Gastroesophageal sphincter (tissue), 3 donors: ENCODE measurements around the gene NFKBIA.

ENCODE experiments used
- CTCF ChIP-seq, 4 experiments: fragments of 200-600 bp in 2 of 4; fragments of 450-650 bp in 2 of 4; sonication (generic) in 1 of 4; IDR thresholded peaks; one replicate each; pipeline ENCODE4 v1.5.1; 2017 to 2019; ENCODE audit warnings: antibody characterized with exemption in 4 of 4, mild to moderate bottlenecking in 2 of 4, moderate library complexity in 2 of 4
- EP300 ChIP-seq: sonication (generic); formaldehyde crosslinking; IDR thresholded peaks from one replicate; pipeline ENCODE4 v1.6.1; 2017; ENCODE audit warnings: antibody characterized with exemption, mild to moderate bottlenecking
- POLR2A ChIP-seq, 2 donors: fragments of 450-650 bp; IDR thresholded peaks; one replicate each; pipeline ENCODE4 v1.6.1; 2017; ENCODE audit warnings: antibody characterized with exemption in 2 of 2, mild to moderate bottlenecking in 2 of 2, moderate library complexity in 1 of 2
- POLR2AphosphoS5 ChIP-seq: sonication (generic); formaldehyde crosslinking; IDR thresholded peaks from one replicate; pipeline ENCODE4 v1.6.1; 2017; ENCODE audit warnings: antibody characterized with exemption

- TF ChIP-seq POLR2A (IDR thresholded peaks at IDR 0.05) (no peak), CTCF (IDR thresholded peaks at IDR 0.05) (no peak), EP300 (no peak), POLR2AphosphoS5 (no peak)
These were observed 30.6 kb upstream of the NFKBIA start for GRCh38 chr14:35435177-35435576.
